K562 (cell line): ENCODE results near the gene KPNA1.

ENCODE experiments used
- BHLHE40 ChIP-seq: IDR thresholded peaks from 2 replicates; pipeline ENCODE4 v1.6.1; 2011; ENCODE audit warnings: low read length, improper control_type of control experiment
- NONO ChIP-seq, 2 experiments: fragments of 200-400 bp in 1 of 2; fragments of 450-650 bp in 1 of 2; formaldehyde crosslinking in 1 of 2; IDR thresholded peaks; 2 replicates each; pipeline ENCODE4 v1.6.1; 2017; ENCODE audit warnings: low read depth in 2 of 2, mild to moderate bottlenecking in 2 of 2, moderate library complexity in 2 of 2, low read length in 1 of 2
- TBP ChIP-seq: optimal IDR thresholded peaks from 2 replicates; pipeline ENCODE3; 2011; ENCODE audit warnings: low read depth, low read length, improper control_type of control experiment

- TF ChIP-seq TBP = no peak
- TF ChIP-seq BHLHE40 = no peak
- TF ChIP-seq NONO (IDR thresholded peaks at IDR 0.05; ENCODE audit: low read depth in 2 of 2, low read length in 1 of 2) = no peak
These were observed 5.0 kb upstream of the KPNA1 start for GRCh38 chr3:122519693-122520092.
